Lower lobe of right lung (tissue), 2 donors: ENCODE measurements around the gene PHTF1. TPM values are rescaled to one million over a fixed set of nuclear protein-coding genes. Genes with fewer than 3 reads are reported as not detected.
A peak's percentile ranks its signal among the peaks of the same experiment; 100 is the strongest.

ENCODE experiments used
- ATAC-seq, 2 donors: fragments of 200-7000 bp; cut with Tn5 transposase; one replicate each; pipeline ENCODE4 v1.9.1; 2020 to 2022; ENCODE audit warnings: mild to moderate bottlenecking in 2 of 2, moderate library complexity in 2 of 2
- DNase-seq: peaks from one replicate; pipeline ENCODE4 v3.0.0-alpha.2; 2020
- H3K27ac ChIP-seq: fragments of 200-600 bp; one replicate; pipeline ENCODE4 v1.8.0; 2022
- H3K27me3 ChIP-seq: fragments of 200-600 bp; one replicate; pipeline ENCODE4 v1.8.0; 2022; ENCODE audit warnings: low read depth
- H3K36me3 ChIP-seq: fragments of 200-600 bp; one replicate; pipeline ENCODE4 v1.8.0; 2022; ENCODE audit warnings: mild to moderate bottlenecking
- H3K4me1 ChIP-seq: fragments of 200-600 bp; one replicate; pipeline ENCODE4 v1.8.0; 2022
- H3K4me3 ChIP-seq: fragments of 200-600 bp; one replicate; pipeline ENCODE4 v1.8.0; 2022; ENCODE audit warnings: mild to moderate bottlenecking
- H3K9me3 ChIP-seq: fragments of 200-600 bp; one replicate; pipeline ENCODE4 v1.8.0; 2022
- CTCF ChIP-seq: fragments of 200-600 bp; IDR thresholded peaks from one replicate; pipeline ENCODE4 v1.8.0; 2022; ENCODE audit warnings: antibody characterized with exemption, mild to moderate bottlenecking
- intact Hi-C: fragments of 100-400 bp; cut with DNase I; formaldehyde crosslinking; loops from one replicate; pipeline ENCODE4 v1.11.0; 2022
- total RNA-seq: library from RNA; stranded (reverse); fragmentation: NEBNext Ultra II Directional; extraction: Animal tissue kit (Norgen Biotek cat#: 25700); gene quantifications from one replicate; pipeline ENCODE4 v1.2.1, GENCODE V29; 2021
- donor health status: DM: no; HTN: yes; CAD: no; lungs with severe emphysema.

Gene PHTF1
- total RNA-seq, 1 donor from 2014 or later = 18.3 TPM

GRCh38 chr1:113802367-113803007 is 43.2 kb upstream of the PHTF1 start:
- no peaks in the 10 kb centered on the region for H3K27me3 ChIP-seq
- no peaks in the 10 kb centered on the region for H3K9me3 ChIP-seq
- DNase-seq = no peak
- no peak for ATAC-seq
- H3K36me3 ChIP-seq = peaks cover 4% of the 10 kb centered on the region
- no peak overlapping the region for H3K27ac ChIP-seq
- no peak overlapping the region for H3K4me3 ChIP-seq
- peaks cover 61% of the 10 kb centered on the region for H3K4me1 ChIP-seq
- TF ChIP-seq CTCF = no peak
- intact Hi-C loops = no loop called here

GRCh38 chr1:113800487-113800886 is 41.2 kb upstream of the PHTF1 start:
- H3K27me3 ChIP-seq = no peaks in the 10 kb centered on the region
- peaks cover 63% of the 10 kb centered on the region for H3K4me1 ChIP-seq
- no peak overlapping the region for H3K27ac ChIP-seq
- intact Hi-C loops = no loop called here
- no peak overlapping the region for H3K4me3 ChIP-seq
- peaks cover 22% of the 10 kb centered on the region for H3K36me3 ChIP-seq
- no peak for TF ChIP-seq CTCF
- H3K9me3 ChIP-seq = no peaks in the 10 kb centered on the region
- ATAC-seq (no peak), DNase-seq (no peak)

DNA sequence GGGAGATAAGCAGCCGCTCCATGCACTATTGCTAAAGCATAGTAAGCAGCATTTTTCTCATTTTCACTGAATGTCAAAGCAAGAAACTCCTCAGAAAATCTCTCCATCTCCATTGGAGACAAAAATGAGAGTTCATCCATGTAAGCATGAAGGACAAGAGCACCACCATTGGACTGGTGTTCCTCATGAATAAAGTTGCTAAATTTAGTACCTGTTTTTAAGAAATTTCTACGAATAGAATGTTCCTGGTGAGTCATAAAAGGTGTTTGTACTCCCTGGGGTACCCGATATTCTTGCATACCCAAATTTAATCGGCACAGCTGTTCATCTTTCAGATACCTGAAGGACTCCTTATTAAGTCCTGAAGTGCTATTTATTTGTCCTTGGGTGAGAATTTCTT is 38.2 kb upstream of the PHTF1 start:
- no peak for TF ChIP-seq CTCF
- intact Hi-C loops = no loop called here
- Histone ChIP-seq H3K27ac (no peak overlapping the region), H3K4me1 (peaks cover 55% of the 10 kb centered on the region), H3K36me3 (peaks cover 29% of the 10 kb centered on the region), H3K9me3 (no peaks in the 10 kb centered on the region), H3K4me3 (no peak overlapping the region), H3K27me3 (no peaks in the 10 kb centered on the region)
- no peak for DNase-seq
- ATAC-seq = no peak

GRCh38 chr1:113793878-113794834 is 34.9 kb upstream of the PHTF1 start:
- peak; percentile 94 to 97 for ATAC-seq
- peak overlapping the region; percentile 40 for H3K27ac ChIP-seq

GRCh38 chr1:113792986-113793385 is 33.7 kb upstream of the PHTF1 start:
- Histone ChIP-seq H3K27me3 (no peaks in the 10 kb centered on the region), H3K9me3 (no peaks in the 10 kb centered on the region), H3K4me3 (no peak overlapping the region), H3K27ac (no peak overlapping the region), H3K36me3 (peaks cover 29% of the 10 kb centered on the region), H3K4me1 (peaks cover 38% of the 10 kb centered on the region)
- intact Hi-C loops = no loop called here
- ATAC-seq = no peak
- no peak for TF ChIP-seq CTCF
- no peak for DNase-seq

More at GRCh38 chr1:113793878-113794834, 34.9 kb upstream of the PHTF1 start:
- TF ChIP-seq CTCF = no peak
- Histone ChIP-seq H3K27me3 (no peaks in the 10 kb centered on the region), H3K36me3 (peaks cover 29% of the 10 kb centered on the region), H3K4me1 (peaks cover 35% of the 10 kb centered on the region), H3K9me3 (no peaks in the 10 kb centered on the region), H3K4me3 (no peak overlapping the region)
- no peak for DNase-seq
- intact Hi-C loops = no loop called here
